DND-41 (cell line): ENCODE data around the gene GALK1.

Experiments used
- ATAC-seq: fragments of 200-7000 bp; cut with Tn5 transposase; 3 replicates; pipeline ENCODE4 v1.9.1; 2021; ENCODE audit warnings: low read depth; ENCODE audit not compliant: insufficient read depth
- DNase-seq: peaks from one replicate; pipeline ENCODE4 v3.0.0-alpha.2; 2020
- H2AFZ ChIP-seq: 2 replicates; pipeline ENCODE4 v1.6.0; 2012; ENCODE audit warnings: low read depth, low read length
- H3K27ac ChIP-seq: 2 replicates; pipeline ENCODE4 v1.5.1; 2012; ENCODE audit warnings: low read length, inconsistent platforms
- H3K27me3 ChIP-seq: fragments of 200-600 bp; sonication (generic); 2 replicates; pipeline ENCODE4 v1.6.0; 2012; ENCODE audit warnings: low read length, mild to moderate bottlenecking, inconsistent platforms; ENCODE audit not compliant: insufficient read depth, poor library complexity
- H3K36me3 ChIP-seq: 2 replicates; pipeline ENCODE4 v1.5.1; 2012; ENCODE audit warnings: low read length, inconsistent platforms; ENCODE audit not compliant: insufficient read depth
- H3K4me1 ChIP-seq: 2 replicates; pipeline ENCODE4 v1.5.1; 2012; ENCODE audit warnings: mild to moderate bottlenecking, low read length; ENCODE audit not compliant: insufficient read depth
- H3K4me2 ChIP-seq: 2 replicates; pipeline ENCODE4 v1.6.0; 2012; ENCODE audit warnings: mild to moderate bottlenecking, moderate library complexity, low read length, inconsistent platforms; ENCODE audit not compliant: insufficient read depth
- H3K4me3 ChIP-seq, 2 experiments: fragments of 200-600 bp in 1 of 2; shearing (Covaris generic) in 1 of 2; 2 replicates each; pipeline ENCODE4 v1.5.1; 2012 to 2016; ENCODE audit warnings: inconsistent platforms in 2 of 2, low read length in 2 of 2, mild to moderate bottlenecking in 2 of 2, low read depth in 1 of 2, moderate library complexity in 1 of 2
- H3K79me2 ChIP-seq: 2 replicates; pipeline ENCODE4 v1.6.0; 2012; ENCODE audit warnings: low read length, inconsistent platforms; ENCODE audit not compliant: insufficient read depth
- H3K9ac ChIP-seq: 2 replicates; pipeline ENCODE4 v1.6.0; 2012; ENCODE audit warnings: low read depth, mild to moderate bottlenecking, inconsistent platforms, low read length, moderate library complexity
- H3K9me3 ChIP-seq: 2 replicates; pipeline ENCODE4 v1.5.1; 2012; ENCODE audit warnings: low read length, moderate library complexity, mild to moderate bottlenecking, inconsistent platforms; ENCODE audit not compliant: insufficient read depth, severe bottlenecking
- H4K20me1 ChIP-seq: 2 replicates; pipeline ENCODE4 v1.6.0; 2012; ENCODE audit warnings: low read length; ENCODE audit not compliant: insufficient read depth
- CTCF ChIP-seq: IDR thresholded peaks from 2 replicates; pipeline ENCODE4 v1.5.1; 2012; ENCODE audit warnings: borderline replicate concordance, low read length, moderate library complexity, mild to moderate bottlenecking; ENCODE audit not compliant: poor library complexity, severe bottlenecking; ENCODE audit errors: extremely low read depth
- EZH2 ChIP-seq: IDR thresholded peaks from 3 replicates; pipeline ENCODE4 v1.6.1; 2012; ENCODE audit warnings: borderline replicate concordance, low read depth, mild to moderate bottlenecking, moderate library complexity, low read length, inconsistent platforms; ENCODE audit not compliant: severe bottlenecking

GALK1 gene

GRCh38 chr17:75742337-75742736, 22.7 kb downstream of the GALK1 start:
- ATAC-seq (no peak), DNase-seq (no peak)
- no peaks in the 10 kb centered on the region for H3K9me3 ChIP-seq
- H3K4me1 ChIP-seq, result no peaks in the 10 kb centered on the region
- TF ChIP-seq EZH2 (no peak), CTCF (no peak)
- no peaks in the 10 kb centered on the region for H4K20me1 ChIP-seq
- no peaks in the 10 kb centered on the region for H3K36me3 ChIP-seq
- no peak overlapping the region for H3K9ac ChIP-seq
- H3K27ac ChIP-seq, result no peak overlapping the region
- H3K79me2 ChIP-seq, result no peaks in the 10 kb centered on the region
- H3K27me3 ChIP-seq, result no peaks in the 10 kb centered on the region
- no peak overlapping the region for H2AFZ ChIP-seq
- no peak overlapping the region for H3K4me3 ChIP-seq
- H3K4me2 ChIP-seq, result no peak overlapping the region

- Histone ChIP-seq H3K4me1 (no peaks in the 10 kb centered on the region), H4K20me1 (0 out of 2 replicates have a peak, but pooled peaks cover 4% of the 10 kb centered on the region), H3K4me3 (no peak overlapping the region), H3K4me2 (no peak overlapping the region), H3K27ac (no peak overlapping the region), H2AFZ (no peak overlapping the region), H3K27me3 (no peaks in the 10 kb centered on the region), H3K9ac (no peak overlapping the region), H3K36me3 (no peaks in the 10 kb centered on the region), H3K79me2 (no peaks in the 10 kb centered on the region), H3K9me3 (no peaks in the 10 kb centered on the region)
- no peak for TF ChIP-seq CTCF
- no peak for TF ChIP-seq EZH2
- ATAC-seq (no peak), DNase-seq (no peak)
Measured at GRCh38 chr17:75740631-75741077, 24.3 kb downstream of the GALK1 start.

- no peaks in the 10 kb centered on the region for H3K27me3 ChIP-seq
- no peak for DNase-seq
- H3K36me3 ChIP-seq, result no peaks in the 10 kb centered on the region
- no peak overlapping the region for H2AFZ ChIP-seq
- no peaks in the 10 kb centered on the region for H3K9me3 ChIP-seq
- H3K27ac ChIP-seq, result no peak overlapping the region
- TF ChIP-seq EZH2 (no peak), CTCF (no peak)
- no peak for ATAC-seq
- H3K79me2 ChIP-seq, result no peaks in the 10 kb centered on the region
- H3K4me2 ChIP-seq, result no peak overlapping the region
- no peak overlapping the region for H3K9ac ChIP-seq
- H3K4me1 ChIP-seq, result no peaks in the 10 kb centered on the region
- H3K4me3 ChIP-seq, result no peak overlapping the region
- H4K20me1 ChIP-seq, result 0 out of 2 replicates have a peak, but pooled peaks cover 4% of the 10 kb centered on the region
Measured at GRCh38 chr17:75740215-75740614, 24.8 kb downstream of the GALK1 start.

- no peaks in the 10 kb centered on the region for H3K27me3 ChIP-seq
Measured at GRCh38 chr17:75739801-75740200, 25.2 kb downstream of the GALK1 start.

More at GRCh38 chr17:75739801-75740200, 25.2 kb downstream of the GALK1 start:
- Histone ChIP-seq H2AFZ (no peak overlapping the region), H3K27ac (no peak overlapping the region), H3K4me1 (0 out of 2 replicates have a peak, but pooled peaks cover 1% of the 10 kb centered on the region), H4K20me1 (0 out of 2 replicates have a peak, but pooled peaks cover 4% of the 10 kb centered on the region), H3K9ac (no peak overlapping the region), H3K4me3 (no peak overlapping the region), H3K9me3 (no peaks in the 10 kb centered on the region), H3K79me2 (no peaks in the 10 kb centered on the region), H3K4me2 (no peak overlapping the region), H3K36me3 (no peaks in the 10 kb centered on the region)
- DNase-seq, result no peak
- ATAC-seq, result no peak
- no peak for TF ChIP-seq EZH2
- no peak for TF ChIP-seq CTCF
